Adrenal gland (tissue), 5 donors: ENCODE data around the gene NAALADL2.

ENCODE experiments used
- POLR2A ChIP-seq, 2 donors: fragments of 450-650 bp; IDR thresholded peaks; one replicate each; pipeline ENCODE4 v1.6.1; 2017; ENCODE audit warnings: antibody characterized with exemption in 2 of 2, mild to moderate bottlenecking in 2 of 2, moderate library complexity in 1 of 2
- TF ChIP-seq, protein P1 (sequence below), 6 experiments: fragments of 450-650 bp in 4 of 6; fragments of 200-600 bp in 2 of 6; sonication (generic) in 1 of 6; IDR thresholded peaks; 1 replicate in 5 of 6; 2 replicates in 1 of 6; pipeline versions ENCODE4 v1.5.1 to v1.8.0; 2016 to 2021; ENCODE audit warnings: antibody characterized with exemption in 6 of 6, mild to moderate bottlenecking in 2 of 6, moderate library complexity in 1 of 6
- donor health status: DM: no; HTN: no; CAD: no.

- TF ChIP-seq, protein P1, sequence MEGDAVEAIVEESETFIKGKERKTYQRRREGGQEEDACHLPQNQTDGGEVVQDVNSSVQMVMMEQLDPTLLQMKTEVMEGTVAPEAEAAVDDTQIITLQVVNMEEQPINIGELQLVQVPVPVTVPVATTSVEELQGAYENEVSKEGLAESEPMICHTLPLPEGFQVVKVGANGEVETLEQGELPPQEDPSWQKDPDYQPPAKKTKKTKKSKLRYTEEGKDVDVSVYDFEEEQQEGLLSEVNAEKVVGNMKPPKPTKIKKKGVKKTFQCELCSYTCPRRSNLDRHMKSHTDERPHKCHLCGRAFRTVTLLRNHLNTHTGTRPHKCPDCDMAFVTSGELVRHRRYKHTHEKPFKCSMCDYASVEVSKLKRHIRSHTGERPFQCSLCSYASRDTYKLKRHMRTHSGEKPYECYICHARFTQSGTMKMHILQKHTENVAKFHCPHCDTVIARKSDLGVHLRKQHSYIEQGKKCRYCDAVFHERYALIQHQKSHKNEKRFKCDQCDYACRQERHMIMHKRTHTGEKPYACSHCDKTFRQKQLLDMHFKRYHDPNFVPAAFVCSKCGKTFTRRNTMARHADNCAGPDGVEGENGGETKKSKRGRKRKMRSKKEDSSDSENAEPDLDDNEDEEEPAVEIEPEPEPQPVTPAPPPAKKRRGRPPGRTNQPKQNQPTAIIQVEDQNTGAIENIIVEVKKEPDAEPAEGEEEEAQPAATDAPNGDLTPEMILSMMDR (IDR thresholded peaks at IDR 0.05): no peak
- TF ChIP-seq POLR2A (IDR thresholded peaks at IDR 0.05): no peak
Measured at GRCh38 chr3:175428466-175428865, 569.3 kb downstream of the NAALADL2 start.
